SK-N-DZ (cell line): Measurements from ENCODE around the gene SEC14L2.

Source experiments
- DNase-seq: peaks from one replicate; pipeline ENCODE4 v3.0.0-alpha.2; 2015; ENCODE audit warnings: low spot score

Gene SEC14L2

DNA sequence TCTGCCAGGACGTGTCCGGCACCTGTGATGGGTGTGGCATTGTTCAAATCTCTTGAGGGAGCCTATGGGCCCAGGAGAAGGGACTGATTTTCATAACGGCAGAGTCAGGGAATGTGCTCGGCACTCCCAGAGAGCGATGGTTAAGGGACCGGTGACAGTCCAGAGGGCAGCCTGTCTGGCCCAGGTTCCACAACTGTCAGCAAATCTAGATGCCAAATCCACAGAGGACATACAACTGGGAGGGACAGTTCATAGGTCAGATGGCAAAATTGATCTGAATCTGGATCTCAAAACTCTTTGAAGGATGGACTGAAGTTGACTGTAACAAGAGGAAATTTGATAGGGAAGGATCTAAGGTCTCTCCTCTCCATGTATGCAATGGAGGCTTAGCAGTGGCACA is 7.5 kb downstream of the SEC14L2 start:
- no peak for DNase-seq

DNA sequence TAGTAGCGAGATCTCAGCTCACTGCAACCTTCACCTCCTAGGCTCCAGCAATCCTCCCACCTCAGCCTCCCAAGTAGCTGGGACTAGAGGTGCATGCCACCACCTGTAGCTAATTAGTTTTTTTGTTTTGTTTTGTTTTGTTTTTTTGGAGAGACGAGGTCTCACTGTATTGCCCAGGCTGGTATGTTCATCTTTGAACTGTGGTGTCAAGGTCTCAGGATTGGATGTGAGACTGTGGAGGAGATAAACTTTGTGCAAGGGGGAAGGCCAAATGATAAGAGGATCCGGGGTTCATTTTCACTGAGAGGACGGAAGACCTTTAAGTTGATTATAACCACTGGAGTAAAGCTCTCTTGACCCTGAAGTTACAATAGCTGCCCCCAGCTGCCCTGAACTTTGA is 8.9 kb downstream of the SEC14L2 start:
- DNase-seq, result no peak

DNA sequence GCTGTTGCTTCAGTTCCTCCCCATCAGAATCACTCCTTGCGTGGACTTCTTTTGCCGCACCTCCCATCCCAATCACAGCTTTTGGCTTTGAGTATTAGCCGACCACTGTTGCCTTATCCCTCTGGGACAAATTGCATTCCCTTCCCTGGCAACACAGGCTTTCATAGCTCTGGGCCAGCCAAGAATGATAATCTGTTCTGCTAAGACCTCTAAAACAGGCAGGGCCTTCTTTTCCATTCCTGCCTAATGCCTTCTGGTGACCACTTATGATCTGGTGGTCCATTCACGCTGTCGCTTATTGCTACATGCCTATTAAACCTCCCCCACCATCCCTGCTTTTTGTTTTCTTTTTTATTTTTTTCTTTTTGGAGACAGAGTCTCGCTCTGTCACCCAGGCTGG is 9.6 kb downstream of the SEC14L2 start:
- DNase-seq, result no peak

DNA sequence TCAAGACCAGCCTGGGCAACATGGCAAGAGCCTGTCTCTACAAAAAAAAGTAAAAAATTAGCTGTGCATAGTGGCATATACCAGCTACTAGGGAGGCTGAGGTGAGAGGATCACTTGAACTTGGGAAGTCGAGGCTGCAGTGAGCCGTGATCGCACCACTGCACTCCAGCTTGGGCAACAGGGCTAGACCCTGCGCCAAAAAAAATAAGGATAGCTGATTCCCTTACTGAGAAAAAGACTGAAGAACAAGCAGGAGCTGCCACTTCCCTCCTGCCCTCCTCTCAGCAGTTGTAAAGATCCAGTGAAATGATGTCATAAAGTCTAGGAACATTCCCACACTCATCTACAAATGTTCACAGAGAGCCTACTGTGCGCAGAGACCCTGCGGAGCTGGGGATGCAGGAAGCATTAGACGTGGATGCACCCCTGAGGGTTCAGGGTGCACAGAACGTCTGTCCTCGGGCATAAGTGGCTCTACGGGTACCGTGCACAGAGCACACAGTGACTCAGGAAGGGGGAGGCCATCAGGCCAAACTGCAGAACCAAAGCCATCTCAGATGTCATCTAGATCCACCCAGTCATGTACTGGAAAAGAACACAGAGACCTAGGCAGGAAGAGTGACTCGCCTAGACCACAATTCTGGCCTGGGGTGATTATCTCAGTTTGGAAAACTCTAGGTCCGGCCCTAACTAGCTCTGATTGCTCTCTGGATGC is 11.7 kb downstream of the SEC14L2 start:
- DNase-seq, result no peak

DNA sequence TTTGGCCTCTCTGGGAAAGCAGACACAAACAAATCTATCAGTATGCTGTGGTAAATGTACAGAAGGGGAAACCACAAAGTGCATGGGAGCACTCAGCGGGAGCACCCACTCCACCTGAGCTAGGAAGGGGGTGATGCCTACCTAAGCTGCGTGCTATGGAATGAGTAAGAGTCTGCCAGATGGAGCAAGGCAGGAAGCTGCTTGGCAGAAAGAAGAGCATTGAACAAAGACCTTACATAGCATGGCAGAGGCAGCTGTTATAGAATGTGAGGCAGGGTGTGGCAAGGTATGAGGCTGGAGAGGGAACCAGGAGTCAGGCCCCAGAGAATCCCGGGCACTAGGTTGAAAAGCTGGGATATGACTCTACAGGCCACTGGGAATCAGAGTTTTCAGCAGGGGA is 15.0 kb downstream of the SEC14L2 start:
- DNase-seq, result no peak

DNA sequence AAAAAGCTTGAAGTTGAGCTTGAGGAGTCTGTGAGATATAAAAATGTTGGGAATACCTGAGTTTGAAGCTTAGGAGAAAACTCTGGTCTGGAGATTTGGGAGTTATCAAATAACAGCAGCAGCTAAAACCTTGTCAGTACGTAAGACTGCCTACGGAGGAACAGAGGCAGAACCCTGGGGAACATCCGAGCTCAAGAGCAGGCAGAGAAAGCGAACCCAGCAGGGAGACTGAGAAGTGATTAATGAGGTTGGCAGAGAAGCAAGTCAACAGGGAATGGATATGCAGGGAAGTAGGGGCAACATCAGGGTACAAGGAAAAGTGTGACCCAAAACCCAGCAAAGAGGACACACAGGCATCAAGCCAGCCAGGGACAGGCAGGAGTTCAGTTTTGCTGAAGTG is 16.2 kb downstream of the SEC14L2 start:
- no peak for DNase-seq

DNA sequence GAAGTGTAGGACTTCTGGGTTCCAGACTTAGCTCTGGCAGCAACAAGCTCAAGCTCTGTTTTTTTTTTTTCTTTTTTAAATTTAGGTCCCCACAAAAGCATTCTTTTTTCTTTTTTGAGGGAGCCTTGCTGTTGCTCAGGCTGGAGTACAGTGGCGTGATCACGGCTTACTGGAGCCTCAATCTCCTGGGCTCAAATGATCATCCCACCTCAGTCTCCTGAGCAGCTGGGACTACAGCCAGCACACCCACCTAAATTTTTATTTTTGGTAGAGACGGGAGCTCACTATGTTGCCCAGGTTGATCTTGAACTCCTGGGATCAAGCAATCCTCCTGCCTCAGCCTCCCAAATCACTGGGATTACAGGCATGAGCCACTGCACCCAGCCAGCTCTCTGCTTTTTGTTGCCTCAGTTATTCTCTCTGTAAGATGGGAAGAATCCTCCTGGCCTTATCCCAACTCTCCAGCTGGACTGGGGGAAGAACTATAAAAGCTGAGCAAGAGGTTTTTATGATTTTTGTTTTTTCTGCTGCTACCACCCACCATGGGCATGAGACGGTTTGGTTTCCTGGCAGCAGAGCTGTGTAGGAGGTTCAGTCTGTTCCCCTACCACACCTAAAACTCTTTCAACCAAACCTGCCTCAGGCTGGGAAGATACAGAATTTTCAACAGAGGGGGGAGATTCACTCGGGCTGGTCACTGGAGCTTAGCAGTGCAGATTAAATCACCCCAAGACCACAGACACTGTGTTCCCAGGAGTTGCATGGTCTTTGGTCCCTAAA is 17.1 kb downstream of the SEC14L2 start:
- no peak for DNase-seq

- no peak for DNase-seq
These were observed 17.8 kb downstream of the SEC14L2 start for GRCh38 chr22:30414525-30415047.

DNA sequence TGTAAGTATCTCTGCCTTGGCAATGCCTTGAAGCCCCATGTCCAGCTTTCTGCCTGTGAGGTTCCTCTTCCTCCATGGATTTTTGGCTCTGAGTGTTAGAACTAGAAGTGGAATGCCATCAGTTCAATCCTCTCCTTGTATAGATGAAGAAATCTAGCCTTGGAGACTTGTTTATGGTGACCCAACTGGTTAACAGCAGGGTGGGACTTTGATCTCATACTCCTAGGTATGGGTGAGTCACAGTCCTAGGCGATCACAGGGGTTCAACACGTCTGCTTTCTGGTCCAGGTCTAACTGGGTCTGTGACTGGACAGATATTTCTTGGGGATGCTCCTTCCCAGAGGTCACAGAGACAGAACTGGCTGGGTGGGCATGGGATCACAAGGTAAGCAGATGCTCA is 19.6 kb downstream of the SEC14L2 start:
- no peak for DNase-seq

GRCh38 chr22:30416837-30417236 is 20.0 kb downstream of the SEC14L2 start:
- no peak for DNase-seq

DNA sequence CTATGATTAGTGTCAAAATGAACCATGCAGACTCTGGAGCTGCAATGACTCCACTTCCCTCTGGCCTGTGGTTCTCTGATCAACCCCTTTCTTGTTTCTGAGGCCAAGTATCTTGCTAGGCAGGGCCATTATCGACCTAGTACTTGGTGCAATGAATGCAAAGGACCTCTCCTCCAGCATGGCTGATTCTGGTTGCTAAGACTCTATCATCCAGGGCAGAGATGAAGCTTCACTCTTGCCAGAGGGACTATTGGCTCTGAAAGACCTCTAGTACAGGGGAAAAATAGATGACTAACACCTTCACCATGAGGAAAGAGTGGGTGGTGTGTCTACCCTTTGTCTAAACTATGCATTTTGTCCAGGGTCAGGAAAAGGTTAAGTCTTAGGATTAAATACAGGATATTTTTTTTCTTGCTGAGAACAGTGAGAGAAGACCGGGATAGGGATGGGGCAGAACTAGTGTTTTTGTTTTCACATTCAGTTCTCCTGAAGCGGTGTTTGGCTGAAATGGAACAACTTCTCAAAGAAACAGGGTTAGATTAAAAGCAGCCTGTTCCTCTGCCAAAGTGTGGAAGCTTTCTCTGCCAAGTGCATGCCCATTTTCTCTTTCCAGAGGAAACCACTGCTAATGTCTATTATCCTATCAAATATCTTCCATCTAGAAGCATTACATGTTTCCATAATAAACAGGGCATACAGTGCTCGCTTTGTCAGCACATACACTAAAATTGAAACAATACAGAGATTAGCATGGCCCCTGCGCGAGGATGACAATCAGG is 23.7 kb downstream of the SEC14L2 start:
- DNase-seq, result no peak

DNA sequence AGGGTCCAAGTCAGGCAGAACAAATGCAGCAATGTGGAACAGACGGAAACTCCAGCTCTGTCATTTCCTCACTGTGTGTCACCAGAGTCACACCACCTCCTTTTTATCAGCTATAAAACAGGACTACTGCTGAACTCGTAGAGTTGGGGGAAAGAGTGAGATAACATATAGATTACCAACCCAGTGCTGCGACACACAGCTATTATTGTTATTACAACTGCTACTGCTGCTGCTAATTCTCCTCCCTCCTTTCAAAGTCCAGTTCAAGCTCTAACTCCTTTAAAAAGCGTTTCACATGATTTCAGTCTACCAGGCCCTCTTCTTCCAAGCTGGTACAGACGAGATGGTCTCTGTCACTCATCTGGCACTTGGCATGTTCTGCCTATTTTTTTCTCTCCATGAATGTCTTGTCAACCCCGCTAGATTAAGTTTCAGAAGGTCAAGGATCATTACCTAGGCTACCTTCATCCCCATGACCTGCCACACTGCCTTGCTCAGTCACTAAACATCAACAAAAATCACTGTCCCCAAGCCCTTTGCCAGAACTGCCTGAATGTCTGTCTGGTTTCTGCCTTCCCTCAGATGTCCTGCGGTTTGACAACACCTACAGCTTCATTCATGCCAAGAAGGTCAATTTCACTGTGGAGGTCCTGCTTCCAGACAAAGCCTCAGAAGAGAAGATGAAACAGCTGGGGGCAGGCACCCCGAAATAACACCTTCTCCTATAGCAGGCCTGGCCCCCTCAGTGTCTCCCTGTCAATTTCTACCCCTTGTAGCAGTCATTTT is 25.1 kb downstream of the SEC14L2 start:
- DNase-seq, result no peak

DNA sequence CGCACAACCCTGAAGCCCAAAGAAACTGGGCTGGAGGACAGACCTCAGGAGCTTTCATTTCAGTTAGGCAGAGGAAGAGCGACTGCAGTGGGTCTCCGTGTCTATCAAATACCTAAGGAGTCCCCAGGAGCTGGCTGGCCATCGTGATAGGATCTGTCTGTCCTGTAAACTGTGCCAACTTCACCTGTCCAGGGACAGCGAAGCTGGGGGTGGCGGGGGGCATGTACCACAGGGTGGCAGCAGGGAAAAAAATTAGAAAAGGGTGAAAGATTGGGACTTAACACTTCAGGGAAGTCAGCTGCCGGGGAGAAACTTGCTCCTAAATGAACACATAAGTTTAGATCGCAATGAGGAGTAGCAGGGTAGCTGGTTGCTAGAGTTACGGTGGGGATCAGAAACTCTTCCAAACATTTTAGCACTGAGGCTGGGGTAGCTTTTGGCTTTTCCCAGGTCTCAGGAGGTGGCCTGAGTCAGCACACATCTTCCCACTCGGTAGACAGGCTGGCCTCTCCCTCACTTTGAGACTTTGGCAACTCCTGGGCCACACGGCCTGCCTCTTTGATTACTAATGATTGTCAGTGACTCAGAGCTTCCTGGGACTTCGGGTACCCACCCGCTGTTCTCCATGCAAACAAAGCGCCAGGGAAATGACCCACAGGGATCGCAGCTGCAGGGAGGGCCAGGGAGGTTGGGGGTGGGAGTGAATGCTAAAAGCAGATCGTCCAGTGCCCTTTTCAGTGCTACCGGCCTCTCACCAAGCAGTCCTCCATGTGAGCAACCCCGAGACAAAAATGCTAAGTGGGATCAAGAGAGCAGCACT is 25.9 kb downstream of the SEC14L2 start:
- no peak for DNase-seq

DNA sequence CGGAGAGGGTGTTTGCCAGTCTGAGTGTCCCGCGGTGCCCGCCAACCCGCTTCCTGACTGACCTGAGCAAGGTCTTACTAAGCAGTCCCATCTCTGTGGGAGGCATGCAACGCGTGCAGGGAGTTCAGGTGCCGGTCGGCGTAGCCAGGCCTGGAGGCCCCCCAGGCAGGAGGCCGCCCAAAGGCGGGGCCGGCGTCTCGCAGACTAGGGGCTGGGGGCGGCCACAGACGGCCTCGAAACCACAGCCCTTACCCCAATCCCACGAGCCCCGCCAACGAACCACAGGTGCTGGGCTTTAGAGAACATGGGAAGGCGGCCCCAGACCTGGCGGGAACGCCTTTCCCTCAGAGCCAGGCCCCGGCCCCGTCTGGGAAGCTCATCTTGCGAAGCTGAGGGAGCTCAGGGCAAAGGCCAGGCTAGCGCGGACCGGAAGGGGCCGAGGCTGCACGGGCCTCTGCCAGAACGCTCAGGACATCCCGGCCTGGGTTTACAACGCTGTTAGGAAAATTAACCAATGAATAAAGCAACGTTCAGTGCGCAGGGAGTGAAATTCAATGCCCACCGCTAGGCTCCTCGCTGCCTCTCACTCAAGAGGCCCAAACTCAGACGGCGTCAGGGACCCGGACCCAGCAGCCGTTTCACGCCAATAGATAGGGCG is 26.6 kb downstream of the SEC14L2 start:
- DNase-seq, result no peak

- peak; percentile 100 for DNase-seq
These were observed 27.2 kb downstream of the SEC14L2 start for GRCh38 chr22:30423959-30424533.

- DNase-seq, result no peak
These were observed 27.9 kb downstream of the SEC14L2 start for GRCh38 chr22:30424534-30425326.

- no peak for DNase-seq
These were observed 28.5 kb downstream of the SEC14L2 start for GRCh38 chr22:30425327-30425615.

DNA sequence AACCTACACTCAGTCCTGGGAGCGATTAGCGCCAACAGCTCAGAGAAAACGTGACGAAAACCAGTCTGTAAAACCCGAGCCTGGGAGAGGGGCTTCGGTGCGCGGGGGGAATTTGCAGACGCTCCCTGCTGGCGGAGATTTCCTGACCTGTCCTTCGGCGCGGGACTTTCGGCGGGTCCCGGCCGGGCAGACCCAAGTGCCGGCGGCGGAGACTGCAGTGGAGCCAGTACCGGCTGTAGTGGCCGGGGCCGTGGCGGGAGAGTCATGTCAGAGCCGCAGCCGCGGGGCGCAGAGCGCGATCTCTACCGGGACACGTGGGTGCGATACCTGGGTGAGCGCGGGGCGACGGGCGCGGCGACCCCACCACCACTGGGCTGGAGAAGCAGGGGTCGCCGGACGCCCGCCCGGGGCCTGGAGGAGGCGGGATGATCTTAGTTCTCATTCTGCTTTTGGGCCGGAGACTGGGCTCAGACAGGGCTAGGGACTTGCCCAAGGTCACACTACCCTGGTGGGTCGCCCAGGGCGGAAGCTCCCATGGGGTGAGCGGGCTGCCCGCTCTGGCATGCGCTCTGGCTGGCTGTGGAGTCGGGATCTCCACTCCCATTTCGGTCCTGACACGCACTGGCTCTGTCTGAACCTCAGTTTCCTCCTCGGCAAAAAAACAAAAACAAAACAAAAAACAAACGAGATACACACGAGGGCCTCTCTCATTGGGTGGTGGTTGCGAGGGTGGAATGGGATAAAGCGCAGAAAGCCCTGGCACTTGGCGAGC is 29.0 kb downstream of the SEC14L2 start, which contains the start of gene MTFP1:
TSS of gene MTFP1 (plus strand) at position 153 of the 772 bp plus-strand sequence. CDS start at position 265, 112 bp downstream.
- peak; percentile 84 for DNase-seq
